ENCODE results near the gene CLIC4.

The CLIC4 gene

GRCh38 chr1:24782689-24783088, 37.4 kb downstream of the CLIC4 start:
- Histone ChIP-seq H2AFZ (ENCODE audit: low read depth, low read length) (no peak overlapping the region), H3K27me3 (ENCODE audit: low read depth, low read length) (no peaks in the 10 kb centered on the region), H3K9ac (ENCODE audit: low read length) (no peak overlapping the region), H3K4me1 (ENCODE audit: low read length) (no peaks in the 10 kb centered on the region), H4K20me1 (ENCODE audit: insufficient read depth, low read length) (peaks cover 31% of the 10 kb centered on the region), H3K36me3 (replicated peaks; ENCODE audit: low read depth, low read length) (no peaks in the 10 kb centered on the region), H3K4me2 (ENCODE audit: low read length) (no peak overlapping the region), H3K4me3 (ENCODE audit: low read length) (no peak overlapping the region), H3K27ac (ENCODE audit: low read length) (no peak overlapping the region), H3K9me3 (ENCODE audit: insufficient read depth, low read length) (no peaks in the 10 kb centered on the region), H3K79me2 (ENCODE audit: low read length) (peaks cover 36% of the 10 kb centered on the region)
- TF ChIP-seq EZH2phosphoT487 (IDR thresholded peaks at IDR 0.05; ENCODE audit: low read depth) = no peak
- no peak for TF ChIP-seq CTCF (IDR thresholded peaks at IDR 0.05; ENCODE audit: low read depth, low read length)

- Histone ChIP-seq H3K36me3 (replicated peaks; ENCODE audit: low read depth, low read length) (no peaks in the 10 kb centered on the region), H3K9me3 (ENCODE audit: insufficient read depth, low read length) (no peaks in the 10 kb centered on the region), H2AFZ (ENCODE audit: low read depth, low read length) (no peak overlapping the region), H3K79me2 (ENCODE audit: low read length) (peaks cover 34% of the 10 kb centered on the region), H3K27me3 (ENCODE audit: low read depth, low read length) (no peaks in the 10 kb centered on the region), H3K4me1 (ENCODE audit: low read length) (no peaks in the 10 kb centered on the region), H3K4me3 (ENCODE audit: low read length) (no peak overlapping the region), H3K27ac (ENCODE audit: low read length) (no peak overlapping the region), H3K4me2 (ENCODE audit: low read length) (no peak overlapping the region), H3K9ac (ENCODE audit: low read length) (no peak overlapping the region), H4K20me1 (ENCODE audit: insufficient read depth, low read length) (peaks cover 28% of the 10 kb centered on the region)
- TF ChIP-seq CTCF (IDR thresholded peaks at IDR 0.05; ENCODE audit: low read depth, low read length) (no peak), EZH2phosphoT487 (IDR thresholded peaks at IDR 0.05; ENCODE audit: low read depth) (no peak)
These were observed 38.5 kb downstream of the CLIC4 start for GRCh38 chr1:24783713-24784112.

GRCh38 chr1:24786191-24786590, 40.9 kb downstream of the CLIC4 start:
- H3K9me3 ChIP-seq (ENCODE audit: insufficient read depth, low read length) = no peaks in the 10 kb centered on the region
- no peaks in the 10 kb centered on the region for H3K27me3 ChIP-seq (ENCODE audit: low read depth, low read length)
- no peak overlapping the region for H3K4me2 ChIP-seq (ENCODE audit: low read length)
- no peaks in the 10 kb centered on the region for H3K4me1 ChIP-seq (ENCODE audit: low read length)
- no peak overlapping the region for H3K27ac ChIP-seq (ENCODE audit: low read length)
- H3K79me2 ChIP-seq (ENCODE audit: low read length) = peaks cover 21% of the 10 kb centered on the region
- no peak overlapping the region for H3K9ac ChIP-seq (ENCODE audit: low read length)
- no peak overlapping the region for H3K4me3 ChIP-seq (ENCODE audit: low read length)
- peaks cover 16% of the 10 kb centered on the region; the same call in 1 of the 2 replicates for H4K20me1 ChIP-seq (ENCODE audit: insufficient read depth, low read length)
- H3K36me3 ChIP-seq (replicated peaks; ENCODE audit: low read depth, low read length) = no peaks in the 10 kb centered on the region
- H2AFZ ChIP-seq (ENCODE audit: low read depth, low read length) = no peak overlapping the region
- TF ChIP-seq EZH2phosphoT487 (IDR thresholded peaks at IDR 0.05; ENCODE audit: low read depth) = no peak
- TF ChIP-seq CTCF (IDR thresholded peaks at IDR 0.05; ENCODE audit: low read depth, low read length) = no peak

GRCh38 chr1:24790490-24790889, 45.2 kb downstream of the CLIC4 start:
- Histone ChIP-seq H3K9ac (ENCODE audit: low read length) (no peak overlapping the region), H3K36me3 (replicated peaks; ENCODE audit: low read depth, low read length) (no peaks in the 10 kb centered on the region), H3K4me2 (ENCODE audit: low read length) (no peak overlapping the region), H3K27me3 (ENCODE audit: low read depth, low read length) (no peaks in the 10 kb centered on the region), H3K4me1 (ENCODE audit: low read length) (no peaks in the 10 kb centered on the region), H4K20me1 (ENCODE audit: insufficient read depth, low read length) (peaks cover 16% of the 10 kb centered on the region), H3K9me3 (ENCODE audit: insufficient read depth, low read length) (no peaks in the 10 kb centered on the region), H2AFZ (ENCODE audit: low read depth, low read length) (no peak overlapping the region), H3K27ac (ENCODE audit: low read length) (no peak overlapping the region), H3K4me3 (ENCODE audit: low read length) (no peak overlapping the region), H3K79me2 (ENCODE audit: low read length) (peaks cover 16% of the 10 kb centered on the region)
- TF ChIP-seq EZH2phosphoT487 (IDR thresholded peaks at IDR 0.05; ENCODE audit: low read depth) (no peak), CTCF (IDR thresholded peaks at IDR 0.05; ENCODE audit: low read depth, low read length) (no peak)

All from OCI-LY3 (cell line).